ENCODE measurements around the gene LMX1B.

DNA sequence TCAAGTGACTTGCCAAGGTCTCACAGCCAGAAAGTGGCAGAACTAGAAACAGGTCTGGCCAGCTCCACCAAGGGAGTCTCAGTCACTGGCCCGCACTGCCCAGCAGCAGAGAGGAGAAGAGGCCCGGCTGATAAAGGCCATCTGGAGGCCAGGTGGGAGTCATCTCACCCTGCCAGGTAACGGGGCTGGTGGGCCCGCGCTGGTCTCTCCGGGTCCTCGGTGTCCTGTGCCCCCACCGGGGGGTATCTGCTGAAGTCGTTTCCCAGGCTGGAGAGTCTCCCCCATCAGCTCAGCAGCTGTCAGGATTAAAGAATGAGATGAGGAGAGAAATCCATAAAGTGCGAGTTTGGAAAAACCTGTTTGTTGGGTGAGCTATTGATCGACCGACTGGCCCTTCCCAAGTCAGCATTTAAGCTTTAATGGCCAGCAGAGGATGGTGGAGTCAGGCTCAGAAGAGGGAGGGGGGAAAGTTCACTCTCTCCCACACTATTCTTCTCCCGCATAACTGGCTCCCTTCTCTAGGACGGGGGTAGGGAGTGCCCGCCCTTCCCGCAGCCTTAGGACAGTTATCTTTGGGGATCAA lies 30.3 kb downstream of the LMX1B start:
- TF ChIP-seq EP300 (IDR thresholded peaks at IDR 0.05; ENCODE audit: borderline replicate concordance) (no peak), YY1 (IDR thresholded peaks at IDR 0.05; ENCODE audit: low read depth) (no peak), NFIC (IDR thresholded peaks at IDR 0.05) (no peak), ZBTB7A (IDR thresholded peaks at IDR 0.05; ENCODE audit: low read depth) (no peak), EGR1 (IDR thresholded peaks at IDR 0.05) (no peak), TCF12 (IDR thresholded peaks at IDR 0.05; ENCODE audit: low read depth) (no peak), CEBPB (IDR thresholded peaks at IDR 0.05) (no peak), RAD21 (IDR thresholded peaks at IDR 0.05; ENCODE audit: low read depth) (no peak), FOXM1 (IDR thresholded peaks at IDR 0.05; ENCODE audit: borderline replicate concordance, low read depth) (no peak), CREB1 (IDR thresholded peaks at IDR 0.05; ENCODE audit: low read depth) (no peak), TAF1 (IDR thresholded peaks at IDR 0.05; ENCODE audit: low read depth) (no peak)
- TF ChIP-seq, protein P1, sequence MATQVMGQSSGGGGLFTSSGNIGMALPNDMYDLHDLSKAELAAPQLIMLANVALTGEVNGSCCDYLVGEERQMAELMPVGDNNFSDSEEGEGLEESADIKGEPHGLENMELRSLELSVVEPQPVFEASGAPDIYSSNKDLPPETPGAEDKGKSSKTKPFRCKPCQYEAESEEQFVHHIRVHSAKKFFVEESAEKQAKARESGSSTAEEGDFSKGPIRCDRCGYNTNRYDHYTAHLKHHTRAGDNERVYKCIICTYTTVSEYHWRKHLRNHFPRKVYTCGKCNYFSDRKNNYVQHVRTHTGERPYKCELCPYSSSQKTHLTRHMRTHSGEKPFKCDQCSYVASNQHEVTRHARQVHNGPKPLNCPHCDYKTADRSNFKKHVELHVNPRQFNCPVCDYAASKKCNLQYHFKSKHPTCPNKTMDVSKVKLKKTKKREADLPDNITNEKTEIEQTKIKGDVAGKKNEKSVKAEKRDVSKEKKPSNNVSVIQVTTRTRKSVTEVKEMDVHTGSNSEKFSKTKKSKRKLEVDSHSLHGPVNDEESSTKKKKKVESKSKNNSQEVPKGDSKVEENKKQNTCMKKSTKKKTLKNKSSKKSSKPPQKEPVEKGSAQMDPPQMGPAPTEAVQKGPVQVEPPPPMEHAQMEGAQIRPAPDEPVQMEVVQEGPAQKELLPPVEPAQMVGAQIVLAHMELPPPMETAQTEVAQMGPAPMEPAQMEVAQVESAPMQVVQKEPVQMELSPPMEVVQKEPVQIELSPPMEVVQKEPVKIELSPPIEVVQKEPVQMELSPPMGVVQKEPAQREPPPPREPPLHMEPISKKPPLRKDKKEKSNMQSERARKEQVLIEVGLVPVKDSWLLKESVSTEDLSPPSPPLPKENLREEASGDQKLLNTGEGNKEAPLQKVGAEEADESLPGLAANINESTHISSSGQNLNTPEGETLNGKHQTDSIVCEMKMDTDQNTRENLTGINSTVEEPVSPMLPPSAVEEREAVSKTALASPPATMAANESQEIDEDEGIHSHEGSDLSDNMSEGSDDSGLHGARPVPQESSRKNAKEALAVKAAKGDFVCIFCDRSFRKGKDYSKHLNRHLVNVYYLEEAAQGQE (IDR thresholded peaks at IDR 0.05; ENCODE audit: low read depth) = no peak
- TF ChIP-seq, protein P2, sequence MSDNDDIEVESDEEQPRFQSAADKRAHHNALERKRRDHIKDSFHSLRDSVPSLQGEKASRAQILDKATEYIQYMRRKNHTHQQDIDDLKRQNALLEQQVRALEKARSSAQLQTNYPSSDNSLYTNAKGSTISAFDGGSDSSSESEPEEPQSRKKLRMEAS (IDR thresholded peaks at IDR 0.05) = no peak
- TF ChIP-seq, protein P3, sequence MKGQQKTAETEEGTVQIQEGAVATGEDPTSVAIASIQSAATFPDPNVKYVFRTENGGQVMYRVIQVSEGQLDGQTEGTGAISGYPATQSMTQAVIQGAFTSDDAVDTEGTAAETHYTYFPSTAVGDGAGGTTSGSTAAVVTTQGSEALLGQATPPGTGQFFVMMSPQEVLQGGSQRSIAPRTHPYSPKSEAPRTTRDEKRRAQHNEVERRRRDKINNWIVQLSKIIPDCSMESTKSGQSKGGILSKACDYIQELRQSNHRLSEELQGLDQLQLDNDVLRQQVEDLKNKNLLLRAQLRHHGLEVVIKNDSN (IDR thresholded peaks at IDR 0.05) = no peak
